AG04449 (cell line): ENCODE results near the gene FSCN2.

Source experiments
- CTCF ChIA-PET: fragments of 350-600 bp; formaldehyde crosslinking; extraction: SDS; loops from one replicate; lab custom pipeline; 2021; ENCODE audit warnings: antibody characterized with exemption; lab: Yijun Ruan, JAX
- POLR2A ChIA-PET: fragments of 400-600, 350-600 bp; formaldehyde crosslinking; extraction: SDS; loops from one replicate; lab custom pipeline; 2020; ENCODE audit warnings: antibody characterized with exemption, inconsistent platforms; lab: Yijun Ruan, JAX
- DNase-seq: peaks from one replicate; pipeline ENCODE4 v3.0.0-alpha.2; 2010; ENCODE audit warnings: low read depth, low spot score
- H3K4me3 ChIP-seq: 2 replicates; pipeline ENCODE4 v1.5.1; 2011; ENCODE audit warnings: low read depth, mild to moderate bottlenecking, control low read depth, low read length
- TF ChIP-seq, protein P1 (sequence below): IDR thresholded peaks from one replicate; pipeline ENCODE4 v1.5.1; 2011; ENCODE audit warnings: mild to moderate bottlenecking, moderate library complexity, low read length, control low read depth, inconsistent platforms; ENCODE audit not compliant: insufficient read depth; ENCODE audit errors: missing control alignments

FSCN2 gene

DNA sequence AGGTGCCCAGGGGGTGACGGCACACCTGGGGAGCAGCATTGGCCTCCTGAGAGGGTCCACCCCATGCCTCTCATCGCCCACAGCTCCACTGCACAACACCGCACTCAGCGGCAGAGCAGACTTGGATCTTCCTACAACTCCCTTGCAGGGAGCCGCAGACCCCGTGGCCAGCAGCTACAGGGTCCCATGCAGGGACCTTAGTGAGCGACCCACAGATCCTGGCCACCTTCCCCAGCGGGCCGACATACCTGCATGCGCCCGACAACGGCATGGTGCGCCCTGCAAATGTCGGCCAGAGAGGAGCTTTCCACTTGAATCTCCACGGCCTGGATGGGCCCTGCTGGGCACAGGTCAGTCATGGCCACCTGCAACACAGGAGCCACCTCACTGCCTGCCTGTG is 15.6 kb downstream of the FSCN2 start:
- CTCF ChIA-PET = interaction anchor here (1.0 to 6.2 kb wide), 2 partner anchors 53 to 57 kb away, joined by 3 to 37 read pairs; no protein-coding TSS in a partner anchor
- POLR2A ChIA-PET = no interaction called here

GRCh38 chr17:81544281-81544974 is 16.3 kb downstream of the FSCN2 start:
- TF ChIP-seq, protein P1, sequence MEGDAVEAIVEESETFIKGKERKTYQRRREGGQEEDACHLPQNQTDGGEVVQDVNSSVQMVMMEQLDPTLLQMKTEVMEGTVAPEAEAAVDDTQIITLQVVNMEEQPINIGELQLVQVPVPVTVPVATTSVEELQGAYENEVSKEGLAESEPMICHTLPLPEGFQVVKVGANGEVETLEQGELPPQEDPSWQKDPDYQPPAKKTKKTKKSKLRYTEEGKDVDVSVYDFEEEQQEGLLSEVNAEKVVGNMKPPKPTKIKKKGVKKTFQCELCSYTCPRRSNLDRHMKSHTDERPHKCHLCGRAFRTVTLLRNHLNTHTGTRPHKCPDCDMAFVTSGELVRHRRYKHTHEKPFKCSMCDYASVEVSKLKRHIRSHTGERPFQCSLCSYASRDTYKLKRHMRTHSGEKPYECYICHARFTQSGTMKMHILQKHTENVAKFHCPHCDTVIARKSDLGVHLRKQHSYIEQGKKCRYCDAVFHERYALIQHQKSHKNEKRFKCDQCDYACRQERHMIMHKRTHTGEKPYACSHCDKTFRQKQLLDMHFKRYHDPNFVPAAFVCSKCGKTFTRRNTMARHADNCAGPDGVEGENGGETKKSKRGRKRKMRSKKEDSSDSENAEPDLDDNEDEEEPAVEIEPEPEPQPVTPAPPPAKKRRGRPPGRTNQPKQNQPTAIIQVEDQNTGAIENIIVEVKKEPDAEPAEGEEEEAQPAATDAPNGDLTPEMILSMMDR = no peak
- no peak for DNase-seq
- H3K4me3 ChIP-seq = no peak overlapping the region
- CTCF ChIA-PET = interaction anchor here (1.0 to 6.2 kb wide), 2 partner anchors 52 to 57 kb away, joined by 3 to 37 read pairs; no protein-coding TSS in a partner anchor
- POLR2A ChIA-PET = no interaction called here

More for the DNA sequence above, 15.6 kb downstream of the FSCN2 start:
- no peak for DNase-seq
- no peak overlapping the region for H3K4me3 ChIP-seq
- TF ChIP-seq, protein P1 = no peak

DNA sequence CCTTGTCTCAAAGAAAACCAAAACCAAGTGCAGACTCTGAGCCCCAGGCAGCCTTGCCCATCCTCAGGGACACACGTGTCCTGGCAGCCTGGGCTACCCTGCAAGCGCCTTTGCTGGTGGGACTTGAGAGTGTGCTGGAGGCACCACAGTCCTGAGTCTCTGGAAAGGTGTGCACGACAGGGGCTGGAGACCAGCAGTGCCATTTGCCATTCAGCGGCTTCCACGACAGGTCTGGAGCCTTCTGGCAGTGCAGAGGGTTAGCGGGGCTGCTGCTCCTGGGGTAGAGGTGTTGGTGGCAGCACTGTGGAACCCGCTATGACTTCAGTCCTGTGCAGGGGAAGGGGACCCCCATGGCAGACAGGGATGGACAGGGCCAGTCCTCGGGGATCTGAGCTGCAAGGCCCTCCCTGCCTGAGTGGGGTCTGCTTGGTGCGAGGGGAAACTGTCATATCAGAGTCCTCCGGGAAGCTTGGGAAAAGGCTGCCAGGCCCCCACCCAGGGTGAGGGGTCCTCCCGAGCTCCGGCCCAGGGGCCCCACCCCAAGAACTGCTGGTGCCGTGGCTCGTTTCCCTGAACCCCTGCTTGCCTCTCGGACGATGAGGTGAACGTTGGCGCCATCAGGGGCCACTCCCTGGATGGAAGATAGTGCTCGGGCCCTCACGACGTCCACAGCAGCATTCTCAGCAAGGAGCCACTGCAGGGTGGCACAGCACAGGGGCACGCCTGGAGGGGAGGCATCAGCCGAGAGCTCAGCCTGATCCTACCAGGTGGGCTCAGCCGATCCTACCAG is 17.2 kb downstream of the FSCN2 start:
- ChIA-PET POLR2A (no interaction called here), CTCF (interaction anchor here (0.5 to 6.2 kb wide), 3 partner anchors 56 to 90 kb away, joined by 3 to 37 read pairs (median 4); no protein-coding TSS in a partner anchor)
- no peak for DNase-seq
- no peak overlapping the region for H3K4me3 ChIP-seq
- TF ChIP-seq, protein P1 = no peak

- CTCF ChIA-PET = interaction anchor here (6.2 kb wide), 1 partner anchor 54 kb away, joined by 37 read pairs; no protein-coding TSS in a partner anchor
- no peak for DNase-seq
- TF ChIP-seq, protein P1 = no peak
- POLR2A ChIA-PET = interaction anchor here (0.6 kb wide), 2 partner anchors 8 to 53 kb away, joined by 3 read pairs; no protein-coding TSS in a partner anchor
- H3K4me3 ChIP-seq = no peak overlapping the region
Observed at GRCh38 chr17:81546906-81547613, 18.9 kb downstream of the FSCN2 start.

GRCh38 chr17:81547614-81547982 is 19.4 kb downstream of the FSCN2 start:
- POLR2A ChIA-PET = interaction anchor here (0.6 kb wide), 1 partner anchor 9 kb away, joined by 3 read pairs; no protein-coding TSS in a partner anchor
- no peak overlapping the region for H3K4me3 ChIP-seq
- DNase-seq = no peak
- CTCF ChIA-PET = interaction anchor here (6.2 kb wide), 1 partner anchor 54 kb away, joined by 37 read pairs; no protein-coding TSS in a partner anchor
- TF ChIP-seq, protein P1 = no peak
